PFSK-1 (cell line): Measurements from ENCODE around the gene SLC12A4.

ENCODE experiments used
- POLR2AphosphoS5 ChIP-seq: IDR thresholded peaks from 2 replicates; pipeline ENCODE4 v1.6.1; 2012; ENCODE audit warnings: low read depth, mild to moderate bottlenecking, control low read depth, low read length, moderate library complexity
- REST ChIP-seq, 2 experiments: IDR thresholded peaks; 2 replicates each; pipeline versions ENCODE4 v1.6.1 to v1.8.0; 2011 to 2012; ENCODE audit warnings: low read depth in 2 of 2, low read length in 2 of 2, control low read depth in 1 of 2, inconsistent platforms in 1 of 2, mild to moderate bottlenecking in 1 of 2, moderate library complexity in 1 of 2; ENCODE audit not compliant: insufficient read depth in 1 of 2
- SIN3A ChIP-seq: IDR thresholded peaks from 2 replicates; pipeline ENCODE4 v1.6.1; 2012; ENCODE audit warnings: mild to moderate bottlenecking, low read length, moderate library complexity, borderline replicate concordance; ENCODE audit not compliant: insufficient read depth

GRCh38 chr16:67927131-67927941 lies 41.1 kb downstream of the SLC12A4 start:
- TF ChIP-seq REST (IDR thresholded peaks at IDR 0.05; ENCODE audit: insufficient read depth in 1 of 2, low read depth in 2 of 2, low read length in 2 of 2): no peak
- no peak for TF ChIP-seq SIN3A
- no peak for TF ChIP-seq POLR2AphosphoS5
